HepG2 (cell line): ENCODE measurements around the gene PCNA. TPM values are rescaled to one million over a fixed set of nuclear protein-coding genes. Genes with fewer than 3 reads are reported as not detected.

Experiments used
- ARNTL ChIP-seq: sonication (generic); formaldehyde crosslinking; IDR thresholded peaks from 2 replicates; pipeline ENCODE4 v1.4.0; 2020; ENCODE audit warnings: mild to moderate bottlenecking, missing genetic modification reagents
- CEBPZ ChIP-seq: IDR thresholded peaks from 2 replicates; pipeline ENCODE4 v1.6.1; 2012; ENCODE audit warnings: low read length, improper control_type of control experiment
- DDIT3 ChIP-seq: sonication (generic); formaldehyde crosslinking; IDR thresholded peaks from 2 replicates; pipeline ENCODE4 v1.4.0; 2020; ENCODE audit warnings: mild to moderate bottlenecking, missing genetic modification reagents
- FLYWCH1 ChIP-seq: sonication (generic); formaldehyde crosslinking; IDR thresholded peaks from 2 replicates; pipeline ENCODE4 v1.8.1; 2023; ENCODE audit warnings: mild to moderate bottlenecking, missing genetic modification reagents
- FOSL2 ChIP-seq: sonication (generic); formaldehyde crosslinking; IDR thresholded peaks from 2 replicates; pipeline ENCODE4 v1.4.0; 2020; ENCODE audit warnings: missing genetic modification reagents
- LBX2 ChIP-seq: sonication (generic); formaldehyde crosslinking; IDR thresholded peaks from 2 replicates; pipeline ENCODE4 v1.5.0; 2020; ENCODE audit warnings: missing genetic modification reagents, mild to moderate bottlenecking, borderline replicate concordance
- MEIS2 ChIP-seq: sonication (generic); formaldehyde crosslinking; IDR thresholded peaks from 2 replicates; pipeline ENCODE4 v1.9.0; 2021; ENCODE audit warnings: mild to moderate bottlenecking, missing genetic modification reagents
- PHF21A ChIP-seq: sonication (generic); formaldehyde crosslinking; IDR thresholded peaks from 2 replicates; pipeline ENCODE4 v1.5.0; 2020; ENCODE audit warnings: mild to moderate bottlenecking, missing genetic modification reagents
- PLRG1 ChIP-seq: fragments of 450-650 bp; conservative IDR thresholded peaks from 2 replicates; pipeline ENCODE4 v1.6.1; 2016
- POGK ChIP-seq: sonication (generic); formaldehyde crosslinking; conservative IDR thresholded peaks from 2 replicates; pipeline ENCODE4 v1.8.0; 2022; ENCODE audit warnings: mild to moderate bottlenecking, moderate library complexity, missing genetic modification reagents
- RXRA ChIP-seq: sonication (generic); formaldehyde crosslinking; IDR thresholded peaks from 2 replicates; pipeline ENCODE4 v1.5.1; 2020; ENCODE audit warnings: missing genetic modification reagents
- SYNCRIP ChIP-seq: fragments of 200-400 bp; formaldehyde crosslinking; IDR thresholded peaks from 2 replicates; pipeline ENCODE4 v1.6.1; 2018; ENCODE audit warnings: mild to moderate bottlenecking, low read depth, low read length; ENCODE audit not compliant: insufficient read depth
- TFE3 ChIP-seq: IDR thresholded peaks from 2 replicates; pipeline ENCODE4 v1.6.1; 2016
- U2AF1 ChIP-seq: fragments of 200-400 bp; formaldehyde crosslinking; optimal IDR thresholded peaks from 2 replicates; pipeline ENCODE3; 2017; ENCODE audit warnings: mild to moderate bottlenecking, low read depth, low read length
- ZBTB37 ChIP-seq: sonication (generic); formaldehyde crosslinking; IDR thresholded peaks from 2 replicates; pipeline ENCODE4 v1.4.0; 2020; ENCODE audit warnings: mild to moderate bottlenecking, missing genetic modification reagents
- ZFP82 ChIP-seq: sonication (generic); formaldehyde crosslinking; IDR thresholded peaks from 2 replicates; pipeline ENCODE4 v1.5.1; 2020; ENCODE audit warnings: mild to moderate bottlenecking, missing genetic modification reagents, borderline replicate concordance
- ZNF282 ChIP-seq: fragments of 450-650 bp; IDR thresholded peaks from 2 replicates; pipeline ENCODE4 v1.6.1; 2018; ENCODE audit not compliant: partially characterized antibody
- ZNF343 ChIP-seq: sonication (generic); formaldehyde crosslinking; IDR thresholded peaks from 2 replicates; pipeline ENCODE4 v1.4.0; 2020; ENCODE audit warnings: mild to moderate bottlenecking, missing genetic modification reagents
- ZNF670 ChIP-seq: sonication (generic); formaldehyde crosslinking; IDR thresholded peaks from 2 replicates; pipeline ENCODE4 v1.8.0; 2022; ENCODE audit warnings: mild to moderate bottlenecking, missing genetic modification reagents, borderline replicate concordance
- polyA plus RNA-seq, 8 experiments: library from polyadenylated mRNA; depleted of rRNA in 3 of 8; stranded (reverse) in 7 of 8; unstranded in 1 of 8; fragments of >200 nt; fragmentation: Illumina TruSeq in 4 of 8; extraction: Trizol in 4 of 8; gene quantifications; 2 replicates each; pipeline versions ENCODE4 v1.2.1 to v1.2.3, GENCODE V29; 2011 to 2016; ENCODE audit warnings: low read depth in 4 of 8, missing spikeins in 1 of 8, mixed read lengths in 1 of 8; ENCODE audit not compliant: insufficient read depth in 1 of 8
- total RNA-seq, 5 experiments: library from RNA; depleted of rRNA; stranded (reverse); fragments of >200 nt; fragmentation: Illumina TruSeq; extraction: Trizol; gene quantifications; 2 replicates each; pipeline ENCODE4 v1.2.3, GENCODE V29; 2016; ENCODE audit warnings: low read depth in 1 of 5

PCNA gene
- total and polyA plus RNA-seq, 2 of the 13 experiments (the other 11 are each of a cell fraction or from before 2014, with no cell fraction given): 229 to 655 TPM

GRCh38 chr20:5072756-5073659 lies 46.8 kb downstream of the PCNA start (continued):
- TF ChIP-seq ZBTB37 (CRISPR knock-in tag): 0 out of 2 replicates have a peak, but pooled peaks have one; percentile 14
- TF ChIP-seq DDIT3: no peak
- TF ChIP-seq PHF21A: no peak
- no peak for TF ChIP-seq ZNF282
- TF ChIP-seq POGK (CRISPR knock-in tag): no peak
- no peak for TF ChIP-seq PLRG1
- no peak for TF ChIP-seq CEBPZ
- no peak for TF ChIP-seq ZNF670 (CRISPR knock-in tag)
- no peak for TF ChIP-seq FLYWCH1
- no peak for TF ChIP-seq ARNTL (CRISPR knock-in tag)
- peak; percentile 46 for TF ChIP-seq U2AF1
- TF ChIP-seq FOSL2 (CRISPR knock-in tag): 0 out of 2 replicates have a peak, but pooled peaks have one; percentile 7
- TF ChIP-seq ZFP82 (CRISPR knock-in tag): no peak
- no peak; the same call in 1 of the 2 replicates for TF ChIP-seq RXRA (CRISPR knock-in tag)
- no peak for TF ChIP-seq SYNCRIP
- no peak for TF ChIP-seq ZNF343 (CRISPR knock-in tag)
- no peak for TF ChIP-seq MEIS2 (CRISPR knock-in tag)
- TF ChIP-seq TFE3 (CRISPR knock-in tag): no peak
- no peak for TF ChIP-seq LBX2
